SK-N-SH treated with all-trans-retinoic acid at 6 μM for 48 hours (cell line): ENCODE data around the gene GLS.
"Not testable (repeated sequence)": the region's sequence is repeated elsewhere in the genome, so short reads cannot be mapped to it uniquely, and the experiment has no call there.

Experiments used
- ATAC-seq: fragments of 200-7000 bp; cut with Tn5 transposase; 3 replicates; pipeline ENCODE4 v1.9.1; 2020; ENCODE audit warnings: mild to moderate bottlenecking, moderate library complexity
- ARNTL ChIP-seq: fragments of 450-650 bp; formaldehyde crosslinking; IDR thresholded peaks from 2 replicates; pipeline ENCODE4 v1.5.0; 2020; ENCODE audit warnings: low read depth, mild to moderate bottlenecking, moderate library complexity, borderline replicate concordance
- BACH2 ChIP-seq: fragments of 250-450 bp; sonication (Bioruptor Pico); IDR thresholded peaks from 2 replicates; pipeline ENCODE4 v1.9.0; 2021; ENCODE audit warnings: mild to moderate bottlenecking, borderline replicate concordance
- CREB5 ChIP-seq: fragments of 250-450 bp; sonication (Bioruptor Pico); IDR thresholded peaks from 2 replicates; pipeline ENCODE4 v1.5.1; 2020; ENCODE audit warnings: low read depth, mild to moderate bottlenecking, moderate library complexity
- CSDC2 ChIP-seq: fragments of 250-450 bp; sonication (Bioruptor Pico); IDR thresholded peaks from 2 replicates; pipeline ENCODE4 v1.5.0; 2020; ENCODE audit warnings: mild to moderate bottlenecking, moderate library complexity
- CSRNP3 ChIP-seq: fragments of 250-450 bp; sonication (Bioruptor Pico); IDR thresholded peaks from 2 replicates; pipeline ENCODE4 v1.5.1; 2021; ENCODE audit warnings: mild to moderate bottlenecking, moderate library complexity
- GLIS3 ChIP-seq: fragments of 250-450 bp; sonication (Bioruptor Pico); IDR thresholded peaks from 2 replicates; pipeline ENCODE4 v1.5.0; 2020; ENCODE audit warnings: mild to moderate bottlenecking, moderate library complexity
- OSR1 ChIP-seq: fragments of 250-450 bp; sonication (Bioruptor Pico); IDR thresholded peaks from 2 replicates; pipeline ENCODE4 v1.8.0; 2022; ENCODE audit warnings: moderate library complexity, mild to moderate bottlenecking, inconsistent platforms
- PATZ1 ChIP-seq: fragments of 250-450 bp; sonication (Bioruptor Pico); IDR thresholded peaks from 2 replicates; pipeline ENCODE4 v1.8.0; 2020; ENCODE audit warnings: mild to moderate bottlenecking, moderate library complexity, borderline replicate concordance
- POU6F1 ChIP-seq: fragments of 250-450 bp; sonication (Bioruptor Pico); IDR thresholded peaks from 2 replicates; pipeline ENCODE4 v1.8.0; 2021; ENCODE audit warnings: low read depth, mild to moderate bottlenecking, moderate library complexity, borderline replicate concordance
- RARB ChIP-seq: fragments of 250-450 bp; sonication (Bioruptor Pico); IDR thresholded peaks from 2 replicates; pipeline ENCODE4 v1.8.0; 2021; ENCODE audit warnings: mild to moderate bottlenecking, moderate library complexity
- TCF4 ChIP-seq: fragments of 250-450 bp; sonication (Bioruptor Pico); IDR thresholded peaks from 2 replicates; pipeline ENCODE4 v1.8.0; 2021; ENCODE audit warnings: mild to moderate bottlenecking, moderate library complexity, borderline replicate concordance
- TOX ChIP-seq: fragments of 250-450 bp; sonication (Bioruptor Pico); IDR thresholded peaks from 2 replicates; pipeline ENCODE4 v1.8.0; 2021; ENCODE audit warnings: mild to moderate bottlenecking, moderate library complexity, borderline replicate concordance
- TSHZ2 ChIP-seq: fragments of 250-450 bp; sonication (Bioruptor Pico); IDR thresholded peaks from 2 replicates; pipeline ENCODE4 v1.5.0; 2020; ENCODE audit warnings: mild to moderate bottlenecking, moderate library complexity
- ZC3H10 ChIP-seq: fragments of 250-450 bp; sonication (Bioruptor Pico); IDR thresholded peaks from 2 replicates; pipeline ENCODE4 v1.5.1; 2021; ENCODE audit warnings: mild to moderate bottlenecking, moderate library complexity
- ZFP3 ChIP-seq: fragments of 250-450 bp; sonication (Bioruptor Pico); IDR thresholded peaks from 2 replicates; pipeline ENCODE4 v1.5.0; 2020; ENCODE audit warnings: mild to moderate bottlenecking, moderate library complexity
- ZFP30 ChIP-seq: fragments of 450-650 bp; formaldehyde crosslinking; IDR thresholded peaks from 2 replicates; pipeline ENCODE4 v1.5.0; 2022; ENCODE audit warnings: mild to moderate bottlenecking, moderate library complexity
- ZNF565 ChIP-seq: fragments of 450-650 bp; formaldehyde crosslinking; conservative IDR thresholded peaks from 2 replicates; pipeline ENCODE4 v1.5.0; 2020; ENCODE audit warnings: low read depth, mild to moderate bottlenecking, moderate library complexity
- ZNF70 ChIP-seq: fragments of 450-650 bp; formaldehyde crosslinking; IDR thresholded peaks from 2 replicates; pipeline ENCODE4 v1.5.0; 2020; ENCODE audit warnings: mild to moderate bottlenecking, moderate library complexity
- ZNF8 ChIP-seq: fragments of 450-650 bp; formaldehyde crosslinking; IDR thresholded peaks from 2 replicates; pipeline ENCODE4 v1.5.0; 2020; ENCODE audit warnings: mild to moderate bottlenecking, moderate library complexity

GLS gene

GRCh38 chr2:190994148-190994547, 113.5 kb downstream of the GLS start:
- TF ChIP-seq POU6F1 (CRISPR knock-in tag) (no peak), ZFP30 (CRISPR knock-in tag) (no peak), TOX (CRISPR knock-in tag) (no peak), CSDC2 (CRISPR knock-in tag) (no peak), ZC3H10 (CRISPR knock-in tag) (no peak), ZNF8 (no peak), CSRNP3 (no peak), TCF4 (CRISPR knock-in tag) (no peak), OSR1 (CRISPR knock-in tag) (no peak), CREB5 (CRISPR knock-in tag) (no peak), ZFP3 (CRISPR knock-in tag) (no peak), TSHZ2 (CRISPR knock-in tag) (no peak), GLIS3 (CRISPR knock-in tag) (no peak), ZNF565 (CRISPR knock-in tag) (no peak), ZNF70 (CRISPR knock-in tag) (no peak), PATZ1 (no peak), BACH2 (CRISPR knock-in tag) (no peak)
- ATAC-seq, result no peak

- ATAC-seq, result not testable (repeated sequence)
Measured at GRCh38 chr2:190995315-190995714, 114.7 kb downstream of the GLS start.

GRCh38 chr2:190996338-190996946, 115.8 kb downstream of the GLS start:
- ATAC-seq, result peak; percentile 97
- TF ChIP-seq ZFP3 (CRISPR knock-in tag), result no peak
- TF ChIP-seq OSR1 (CRISPR knock-in tag), result no peak
- no peak for TF ChIP-seq TCF4 (CRISPR knock-in tag)
- TF ChIP-seq ZFP30 (CRISPR knock-in tag), result no peak
- TF ChIP-seq TOX (CRISPR knock-in tag), result no peak
- no peak for TF ChIP-seq CSRNP3
- TF ChIP-seq GLIS3 (CRISPR knock-in tag), result no peak
- TF ChIP-seq CSDC2 (CRISPR knock-in tag), result no peak
- TF ChIP-seq ARNTL, result no peak
- no peak for TF ChIP-seq ZNF70 (CRISPR knock-in tag)
- TF ChIP-seq RARB, result no peak
